ENCODE results near the gene PRR33. TPM values are rescaled to one million over a fixed set of nuclear protein-coding genes. Genes with fewer than 3 reads are reported as not detected.

The PRR33 gene
- total and polyA plus RNA-seq, 2 donors (not counting 3 experiments of a cell fraction or from before 2014, with no cell fraction given) = not detected

DNA sequence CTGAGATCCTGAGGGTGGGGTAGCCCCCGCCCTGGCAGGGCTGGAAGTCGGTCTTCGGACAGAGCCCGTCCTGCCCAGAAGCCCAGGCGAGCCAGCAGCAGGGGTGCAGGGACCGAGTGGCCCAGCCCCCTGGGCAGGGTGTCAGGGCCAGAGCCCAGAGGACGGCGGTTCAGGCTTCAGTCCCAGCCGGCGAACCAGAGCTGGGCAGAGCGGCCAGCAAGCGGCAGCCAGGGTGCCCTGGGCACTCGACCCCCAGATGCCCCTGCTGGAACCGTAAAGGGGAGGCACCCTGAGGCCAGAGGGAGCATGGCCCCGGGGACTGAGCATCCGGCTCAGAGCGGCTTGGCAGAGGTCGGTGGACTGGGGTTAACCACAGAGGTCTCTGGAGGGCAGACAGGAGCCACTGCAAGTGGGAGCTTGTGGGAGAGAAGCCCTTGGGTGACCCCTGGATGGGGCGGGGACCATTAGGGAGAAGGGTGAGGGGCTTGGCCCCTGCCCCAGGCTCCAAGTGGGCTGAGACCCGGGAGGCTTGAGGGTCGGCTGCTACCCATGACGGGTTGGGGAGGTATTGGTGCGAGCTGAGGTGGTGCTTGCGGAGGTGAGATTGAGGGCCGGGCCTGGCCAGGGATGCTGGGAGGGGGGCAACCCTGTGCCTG, 22.9 kb downstream of the PRR33 start:
- Histone ChIP-seq H3K9me3 (replicated peaks; ENCODE audit: control insufficient read depth, insufficient read depth, low read length) (no peaks in the 10 kb centered on the region), H3K4me1 (ENCODE audit: control insufficient read depth, extremely low read depth, insufficient read depth, low read length) (peaks cover 3% of the 10 kb centered on the region), H3K9me1 (replicated peaks; ENCODE audit: control insufficient read depth, extremely low read depth, insufficient read depth, low read length) (no peaks in the 10 kb centered on the region), H3K9ac (replicated peaks; ENCODE audit: extremely low read depth, insufficient read depth, low read length) (no peak overlapping the region), H3K4me3 (replicated peaks in 1 of 3; ENCODE audit: insufficient read depth in 1 of 3, low read depth in 1 of 3, low read length in 3 of 3) (no peak overlapping the region), H3K4me2 (ENCODE audit: insufficient read depth, low read length) (no peak overlapping the region), H4K20me1 (replicated peaks; ENCODE audit: control insufficient read depth, extremely low read depth, insufficient read depth, low read length) (no peaks in the 10 kb centered on the region), H3K27ac (ENCODE audit: insufficient read depth, low read depth, low read length) (no peak overlapping the region), H3K36me3 (ENCODE audit: control insufficient read depth in 2 of 2, extremely low read depth in 1 of 2, insufficient read depth in 2 of 2, low read length in 2 of 2) (no peaks in the 10 kb centered on the region), H2AFZ (ENCODE audit: low read depth, low read length) (no peak overlapping the region), H3K79me2 (ENCODE audit: control insufficient read depth, insufficient read depth, low read length) (no peaks in the 10 kb centered on the region), H3K27me3 (ENCODE audit: control insufficient read depth in 2 of 2, insufficient read depth in 2 of 2, low read length in 2 of 2) (peaks cover 0 to 3% of the 10 kb centered on the region in 2 experiments)
- intact Hi-C loops (cut with micrococcal nuclease) (no loop called here), dilution Hi-C loops (cut with MboI; ENCODE audit: extremely low pct_ligation_motif_present, low sequenced_read_pairs) (no loop called here)
- CTCF ChIA-PET = interaction anchor here (3.2 kb wide), 1 partner anchor 14 kb away, joined by 11 read pairs; no protein-coding TSS in a partner anchor
- FAIRE-seq = no peak
- BruUV-seq (replicated peaks) = no TSS peak
- POLR2A ChIA-PET = no interaction called here
- no peak for TF ChIP-seq MAX (IDR thresholded peaks at IDR 0.05; ENCODE audit: insufficient read depth, insufficient read length)
- TF ChIP-seq GATA2 (IDR thresholded peaks at IDR 0.05; ENCODE audit: insufficient read depth, insufficient read length, low read depth, low read length) = no peak
- TF ChIP-seq MYC (IDR thresholded peaks at IDR 0.05; ENCODE audit: low read depth, low read length) = no peak
- no peak for TF ChIP-seq JUN (IDR thresholded peaks at IDR 0.05; ENCODE audit: borderline replicate concordance, insufficient read depth, insufficient read length, low read depth)
- no peak for TF ChIP-seq POLR2AphosphoS5 (IDR thresholded peaks at IDR 0.05; ENCODE audit: insufficient read depth, low read depth, low read length)
- TF ChIP-seq, protein P1, sequence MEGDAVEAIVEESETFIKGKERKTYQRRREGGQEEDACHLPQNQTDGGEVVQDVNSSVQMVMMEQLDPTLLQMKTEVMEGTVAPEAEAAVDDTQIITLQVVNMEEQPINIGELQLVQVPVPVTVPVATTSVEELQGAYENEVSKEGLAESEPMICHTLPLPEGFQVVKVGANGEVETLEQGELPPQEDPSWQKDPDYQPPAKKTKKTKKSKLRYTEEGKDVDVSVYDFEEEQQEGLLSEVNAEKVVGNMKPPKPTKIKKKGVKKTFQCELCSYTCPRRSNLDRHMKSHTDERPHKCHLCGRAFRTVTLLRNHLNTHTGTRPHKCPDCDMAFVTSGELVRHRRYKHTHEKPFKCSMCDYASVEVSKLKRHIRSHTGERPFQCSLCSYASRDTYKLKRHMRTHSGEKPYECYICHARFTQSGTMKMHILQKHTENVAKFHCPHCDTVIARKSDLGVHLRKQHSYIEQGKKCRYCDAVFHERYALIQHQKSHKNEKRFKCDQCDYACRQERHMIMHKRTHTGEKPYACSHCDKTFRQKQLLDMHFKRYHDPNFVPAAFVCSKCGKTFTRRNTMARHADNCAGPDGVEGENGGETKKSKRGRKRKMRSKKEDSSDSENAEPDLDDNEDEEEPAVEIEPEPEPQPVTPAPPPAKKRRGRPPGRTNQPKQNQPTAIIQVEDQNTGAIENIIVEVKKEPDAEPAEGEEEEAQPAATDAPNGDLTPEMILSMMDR (IDR thresholded peaks at IDR 0.05; ENCODE audit: extremely low read depth in 1 of 2, insufficient read depth in 1 of 2, low read depth in 1 of 2, low read length in 2 of 2) = no peak
- no peak for TF ChIP-seq POLR2A (IDR thresholded peaks at IDR 0.05; ENCODE audit: low read depth, low read length)
- no peak for TF ChIP-seq EZH2 (IDR thresholded peaks at IDR 0.05; ENCODE audit: borderline replicate concordance, low read depth, low read length, severe bottlenecking)
- DNase-seq (ENCODE audit: low read depth, low spot score) = no peak
